ENCODE results near the gene RNASE8. TPM values are rescaled to one million over a fixed set of nuclear protein-coding genes. Genes with fewer than 3 reads are reported as not detected.

The RNASE8 gene
- total RNA-seq, 1 donor: not detected

GRCh38 chr14:21029917-21030316 lies 27.7 kb upstream of the RNASE8 start, which contains the start of gene TPPP2:
Gene TPPP2, plus strand, starts transcription at chr14:21030217. Its CDS starts 365 bp downstream, at chr14:21030582.
- no peak for DNase-seq (ENCODE audit: low read depth)
- TF ChIP-seq CTCF (IDR thresholded peaks at IDR 0.05; ENCODE audit: insufficient read depth, low read length): no peak
- H3K4me3 ChIP-seq (ENCODE audit: low read depth, low read length): no peak within 1 kb of the TSS

DNA sequence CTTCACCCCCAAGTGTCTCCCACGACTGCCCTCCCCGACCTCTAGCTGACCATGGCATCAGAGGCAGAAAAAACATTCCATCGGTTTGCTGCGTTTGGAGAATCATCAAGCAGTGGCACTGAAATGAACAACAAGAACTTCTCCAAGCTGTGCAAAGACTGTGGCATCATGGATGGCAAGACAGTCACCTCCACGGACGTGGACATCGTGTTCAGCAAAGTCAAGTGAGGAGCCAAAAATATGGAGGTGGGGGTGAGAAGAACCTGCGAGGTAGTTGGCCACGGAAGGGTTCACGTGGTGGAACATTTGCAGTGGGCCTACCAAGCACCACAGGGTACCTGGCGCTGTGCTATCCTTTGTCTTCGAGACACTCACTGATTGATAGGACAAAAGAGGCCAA lies 27.1 kb upstream of the RNASE8 start:
- TF ChIP-seq CTCF (IDR thresholded peaks at IDR 0.05; ENCODE audit: insufficient read depth, low read length): no peak

GRCh38 chr14:21032326-21033132 lies 25.1 kb upstream of the RNASE8 start:
- no peak for DNase-seq (ENCODE audit: low read depth)
- no peak for TF ChIP-seq CTCF (IDR thresholded peaks at IDR 0.05; ENCODE audit: insufficient read depth, low read length)
- H3K4me3 ChIP-seq (ENCODE audit: low read depth, low read length): no peak overlapping the region

More for the DNA sequence above, 27.1 kb upstream of the RNASE8 start:
- H3K4me3 ChIP-seq (ENCODE audit: low read depth, low read length): no peak overlapping the region
- no peak for DNase-seq (ENCODE audit: low read depth)

GRCh38 chr14:21033133-21033698 lies 24.4 kb upstream of the RNASE8 start:
- no peak for TF ChIP-seq CTCF (IDR thresholded peaks at IDR 0.05; ENCODE audit: insufficient read depth, low read length)

DNA sequence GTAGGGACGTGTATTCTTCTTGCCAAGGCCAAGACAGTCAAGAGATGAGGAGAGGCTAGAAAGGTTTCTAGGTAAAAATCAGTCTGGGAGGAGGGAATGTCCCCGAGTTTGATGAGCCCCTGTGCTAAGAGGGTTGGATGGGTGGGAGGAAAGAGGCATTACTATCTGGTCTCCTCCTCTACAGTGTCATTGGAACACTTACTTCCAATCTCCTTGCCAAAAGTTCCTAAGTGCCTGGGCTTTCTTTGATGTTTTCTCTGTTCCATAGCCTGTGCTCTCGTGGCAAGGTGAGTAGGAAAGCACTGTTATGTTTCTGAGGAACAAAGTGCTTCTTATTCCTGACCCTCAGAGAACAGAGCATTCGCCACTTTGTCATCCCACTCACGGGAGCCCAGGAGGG lies 22.9 kb upstream of the RNASE8 start, which contains the start of gene RNASE13:
Gene RNASE13 (minus strand): TSS at position 101 of the 400 bp plus-strand sequence. CDS start 519 bp downstream, outside the sequence.
- TF ChIP-seq CTCF (IDR thresholded peaks at IDR 0.05; ENCODE audit: insufficient read depth, low read length): no peak
- H3K4me3 ChIP-seq (ENCODE audit: low read depth, low read length): no peak within 1 kb of the TSS
- DNase-seq (ENCODE audit: low read depth): no peak

More at GRCh38 chr14:21033133-21033698, 24.4 kb upstream of the RNASE8 start:
- DNase-seq (ENCODE audit: low read depth): no peak
- H3K4me3 ChIP-seq (ENCODE audit: low read depth, low read length): no peak overlapping the region

DNA sequence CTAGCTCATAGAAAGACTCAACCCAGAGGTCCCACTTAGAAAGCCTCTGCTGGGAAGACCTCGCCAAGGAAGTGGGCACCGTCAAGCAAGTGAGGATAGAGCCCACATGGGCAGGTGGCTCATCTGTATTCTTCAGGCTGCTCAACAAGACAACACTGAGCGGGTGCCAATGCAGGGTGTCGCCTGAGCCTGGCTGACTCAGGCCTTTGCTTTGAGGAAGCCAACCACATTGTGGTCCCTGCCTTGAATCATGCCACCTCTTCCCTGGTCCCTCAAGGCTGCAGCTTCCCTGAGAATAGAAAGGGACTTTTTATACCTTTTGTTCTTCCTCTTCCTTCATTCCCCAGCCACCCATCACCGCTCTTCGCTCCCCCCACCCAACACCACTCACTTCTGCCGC lies 20.9 kb upstream of the RNASE8 start:
- DNase-seq (ENCODE audit: low read depth): no peak
- TF ChIP-seq CTCF (IDR thresholded peaks at IDR 0.05; ENCODE audit: insufficient read depth, low read length): no peak
- H3K4me3 ChIP-seq (ENCODE audit: low read depth, low read length): no peak overlapping the region

Data from fibroblast of the aortic adventitia (primary cell).